Naive B cell (primary cell): ENCODE results near the gene TMEM63A. TPM values are rescaled to one million over a fixed set of nuclear protein-coding genes. Genes with fewer than 3 reads are reported as not detected.
"Not testable (repeated sequence)": the region's sequence is repeated elsewhere in the genome, so short reads cannot be mapped to it uniquely, and the experiment has no call there.

ENCODE experiments used
- ATAC-seq, 2 donors: fragments of 150-1000 bp; cut with Tn5 transposase; 2 replicates each; pipeline ENCODE4 v1.10.0; 2021; ENCODE audit warnings: low read depth in 2 of 2, mild to moderate bottlenecking in 2 of 2, moderate library complexity in 2 of 2
- DNase-seq: peaks from one replicate; pipeline ENCODE4 v3.0.0; 2022
- H3K27ac Mint-ChIP-seq, 6 donors: one replicate each; pipeline ENCODE4 v1.8.0; 2020 to 2022; ENCODE audit warnings: mild to moderate bottlenecking in 6 of 6, mixed read lengths in 6 of 6, moderate library complexity in 5 of 6, inconsistent platforms in 2 of 6
- H3K27me3 Mint-ChIP-seq, 3 donors: one replicate each; pipeline ENCODE4 v1.8.0; 2021 to 2022; ENCODE audit warnings: mixed read lengths in 3 of 3, mild to moderate bottlenecking in 1 of 3
- H3K36me3 Mint-ChIP-seq, 2 donors: one replicate each; pipeline ENCODE4 v1.8.0; 2020 to 2022; ENCODE audit warnings: mixed read lengths in 2 of 2, inconsistent platforms in 1 of 2, mild to moderate bottlenecking in 1 of 2
- H3K4me1 Mint-ChIP-seq, 3 donors: one replicate each; pipeline ENCODE4 v1.8.0; 2020 to 2022; ENCODE audit warnings: mixed read lengths in 3 of 3, inconsistent platforms in 1 of 3, mild to moderate bottlenecking in 1 of 3, moderate library complexity in 1 of 3
- H3K4me3 Mint-ChIP-seq, 8 donors: one replicate each; pipeline ENCODE4 v1.8.0; 2020 to 2022; ENCODE audit warnings: mild to moderate bottlenecking in 8 of 8, mixed read lengths in 8 of 8, moderate library complexity in 8 of 8, inconsistent platforms in 2 of 8
- H3K9me3 Mint-ChIP-seq, 7 donors: one replicate each; pipeline ENCODE4 v1.8.0; 2020 to 2022; ENCODE audit warnings: mixed read lengths in 7 of 7, mild to moderate bottlenecking in 5 of 7, inconsistent platforms in 2 of 7, moderate library complexity in 1 of 7
- polyA plus RNA-seq, 6 donors: library from polyadenylated mRNA; unstranded; fragments of 300-500 nt; fragmentation: Illumina TruSeq; gene quantifications; one replicate each; pipeline ENCODE4 v1.2.3, GENCODE V29; 2021; ENCODE audit warnings: low read depth in 6 of 6

The TMEM63A gene
- polyA plus RNA-seq, result 10 to 100 TPM; 10.6 to 38.5 (median 20.0) TPM

GRCh38 chr1:225881959-225882693, at the start of gene TMEM63A:
Gene TMEM63A, minus strand, starts transcription at chr1:225882380. Its CDS starts 4,800 bp downstream, at chr1:225877580.
- peak; percentile 79 to 84 for ATAC-seq

GRCh38 chr1:225931270-225932136, 49.3 kb upstream of the TMEM63A start:
- Mint-ChIP-seq H3K36me3 (no peaks in the 10 kb centered on the region), H3K4me3 (no peak overlapping the region), H3K27me3 (no peaks in the 10 kb centered on the region), H3K27ac (peak overlapping the region in 1 of 6 donors; percentile 84), H3K4me1 (no peaks in the 10 kb centered on the region), H3K9me3 (no peaks in the 10 kb centered on the region)
- no peak for DNase-seq
- ATAC-seq, result no peak

More at GRCh38 chr1:225881959-225882693, at the start of gene TMEM63A:
- DNase-seq, result peak; percentile 86
- Mint-ChIP-seq H3K9me3 (no peaks in the 10 kb centered on the region), H3K27me3 (peaks cover 0 to 3% (median 0%) of the 10 kb centered on the region in 3 donors), H3K4me3 (peak within 1 kb of the TSS; percentile 90 to 97 (median 95)), H3K27ac (peak within 1 kb of the TSS; percentile 78 to 93 (median 88)), H3K4me1 (peaks cover 45 to 55% (median 55%) of the 10 kb centered on the region in 3 donors), H3K36me3 (no peaks in the 10 kb centered on the region)

GRCh38 chr1:225930566-225930965, 48.4 kb upstream of the TMEM63A start:
- Mint-ChIP-seq H3K27me3 (no peaks in the 10 kb centered on the region), H3K36me3 (no peaks in the 10 kb centered on the region), H3K4me1 (no peaks in the 10 kb centered on the region), H3K27ac (no peak overlapping the region), H3K9me3 (no peaks in the 10 kb centered on the region), H3K4me3 (no peak overlapping the region)
- ATAC-seq (no peak), DNase-seq (no peak)

- H3K9me3 Mint-ChIP-seq, H3K36me3 Mint-ChIP-seq, H3K4me1 Mint-ChIP-seq, H3K4me3 Mint-ChIP-seq, H3K27ac Mint-ChIP-seq, ATAC-seq, H3K27me3 Mint-ChIP-seq, DNase-seq: not testable (repeated sequence)
Measured at GRCh38 chr1:225929462-225929861, 47.3 kb upstream of the TMEM63A start.

GRCh38 chr1:225928186-225929175, 46.3 kb upstream of the TMEM63A start:
- no peaks in the 10 kb centered on the region for H3K27me3 Mint-ChIP-seq
- peak overlapping the region in 3 of 6 donors; percentile 6 to 51 (median 39) for H3K27ac Mint-ChIP-seq
- H3K36me3 Mint-ChIP-seq, result no peaks in the 10 kb centered on the region
- H3K9me3 Mint-ChIP-seq, result no peaks in the 10 kb centered on the region
- ATAC-seq (no peak), DNase-seq (no peak)
- H3K4me1 Mint-ChIP-seq, result peaks cover 0 to 11% (median 6%) of the 10 kb centered on the region in 3 donors
- peak overlapping the region in 1 of 8 donors; percentile 30 for H3K4me3 Mint-ChIP-seq

GRCh38 chr1:225926551-225927113, 44.5 kb upstream of the TMEM63A start:
- DNase-seq, result no peak
- peak overlapping the region in 2 of 8 donors; percentile 69 to 73 for H3K4me3 Mint-ChIP-seq
- H3K36me3 Mint-ChIP-seq, result no peaks in the 10 kb centered on the region
- peaks cover 8 to 23% (median 17%) of the 10 kb centered on the region in 3 donors for H3K4me1 Mint-ChIP-seq
- H3K9me3 Mint-ChIP-seq, result no peaks in the 10 kb centered on the region
- H3K27me3 Mint-ChIP-seq, result no peaks in the 10 kb centered on the region
- ATAC-seq, result no peak
- peak overlapping the region in 3 of 6 donors; percentile 16 to 72 (median 65) for H3K27ac Mint-ChIP-seq

- ATAC-seq (peak; percentile 97), DNase-seq (peak; percentile 96)
- Mint-ChIP-seq H3K9me3 (no peaks in the 10 kb centered on the region), H3K27me3 (no peaks in the 10 kb centered on the region), H3K4me3 (peak within 1 kb of the TSS; percentile 94 to 98 (median 96)), H3K27ac (peak within 1 kb of the TSS; percentile 81 to 97 (median 94)), H3K4me1 (peaks cover 8 to 33% (median 21%) of the 10 kb centered on the region in 3 donors), H3K36me3 (no peaks in the 10 kb centered on the region)
Measured at GRCh38 chr1:225923692-225924555, 41.7 kb upstream of the TMEM63A start, which contains the start of gene PYCR2. Gene PYCR2, minus strand, starts transcription at chr1:225924250. Its CDS starts 140 bp downstream, at chr1:225924110.

GRCh38 chr1:225923381-225923691, 41.2 kb upstream of the TMEM63A start:
- peak overlapping the region; percentile 94 to 98 (median 96) for H3K4me3 Mint-ChIP-seq
- peak overlapping the region in 5 of 6 donors; percentile 86 to 97 (median 95) for H3K27ac Mint-ChIP-seq
- DNase-seq (no peak), ATAC-seq (no peak)
- H3K27me3 Mint-ChIP-seq, result no peaks in the 10 kb centered on the region
- peaks cover 8 to 33% (median 21%) of the 10 kb centered on the region in 3 donors for H3K4me1 Mint-ChIP-seq
- H3K36me3 Mint-ChIP-seq, result no peaks in the 10 kb centered on the region
- H3K9me3 Mint-ChIP-seq, result no peaks in the 10 kb centered on the region

GRCh38 chr1:225921734-225922709, 39.8 kb upstream of the TMEM63A start:
- Mint-ChIP-seq H3K4me1 (peaks cover 8 to 33% (median 22%) of the 10 kb centered on the region in 3 donors), H3K9me3 (no peaks in the 10 kb centered on the region), H3K27me3 (no peaks in the 10 kb centered on the region), H3K4me3 (peak overlapping the region in 5 of 8 donors; percentile 95 to 97 (median 96)), H3K27ac (peak overlapping the region in 2 of 6 donors; percentile 12 to 77), H3K36me3 (peaks cover 0 to 9% of the 10 kb centered on the region in 2 donors)
- DNase-seq (no peak), ATAC-seq (no peak)

- peaks cover 8 to 31% (median 27%) of the 10 kb centered on the region in 3 donors for H3K4me1 Mint-ChIP-seq
- no peak overlapping the region for H3K4me3 Mint-ChIP-seq
- no peak overlapping the region for H3K27ac Mint-ChIP-seq
- ATAC-seq (no peak), DNase-seq (no peak)
- no peaks in the 10 kb centered on the region for H3K27me3 Mint-ChIP-seq
- no peaks in the 10 kb centered on the region for H3K9me3 Mint-ChIP-seq
- H3K36me3 Mint-ChIP-seq, result peaks cover 0 to 14% of the 10 kb centered on the region in 2 donors
Measured at GRCh38 chr1:225919906-225920305, 37.7 kb upstream of the TMEM63A start.

- peak overlapping the region in 1 of 8 donors; percentile 35 for H3K4me3 Mint-ChIP-seq
- H3K4me1 Mint-ChIP-seq, result peaks cover 8 to 20% (median 20%) of the 10 kb centered on the region in 3 donors
- H3K9me3 Mint-ChIP-seq, result no peaks in the 10 kb centered on the region
- ATAC-seq (no peak), DNase-seq (no peak)
- H3K36me3 Mint-ChIP-seq, result peaks cover 0 to 14% of the 10 kb centered on the region in 2 donors
- H3K27ac Mint-ChIP-seq, result no peak overlapping the region
- no peaks in the 10 kb centered on the region for H3K27me3 Mint-ChIP-seq
Measured at GRCh38 chr1:225918280-225918679, 36.1 kb upstream of the TMEM63A start.
